ENCODE data around the gene CYB5R4.

GRCh38 chr6:83846291-83846690, 13.2 kb upstream of the CYB5R4 start:
- TF ChIP-seq CTCF (IDR thresholded peaks at IDR 0.05; ENCODE audit: poor library complexity) (no peak), EZH2phosphoT487 (IDR thresholded peaks at IDR 0.05; ENCODE audit: low read depth, severe bottlenecking, unreplicated experiment) (no peak), EZH2 (IDR thresholded peaks at IDR 0.05; ENCODE audit: borderline replicate concordance) (no peak)

Measured in hepatocyte (in vitro differentiated cells).